ENCODE results near the gene ROBO4.

The ROBO4 gene

DNA sequence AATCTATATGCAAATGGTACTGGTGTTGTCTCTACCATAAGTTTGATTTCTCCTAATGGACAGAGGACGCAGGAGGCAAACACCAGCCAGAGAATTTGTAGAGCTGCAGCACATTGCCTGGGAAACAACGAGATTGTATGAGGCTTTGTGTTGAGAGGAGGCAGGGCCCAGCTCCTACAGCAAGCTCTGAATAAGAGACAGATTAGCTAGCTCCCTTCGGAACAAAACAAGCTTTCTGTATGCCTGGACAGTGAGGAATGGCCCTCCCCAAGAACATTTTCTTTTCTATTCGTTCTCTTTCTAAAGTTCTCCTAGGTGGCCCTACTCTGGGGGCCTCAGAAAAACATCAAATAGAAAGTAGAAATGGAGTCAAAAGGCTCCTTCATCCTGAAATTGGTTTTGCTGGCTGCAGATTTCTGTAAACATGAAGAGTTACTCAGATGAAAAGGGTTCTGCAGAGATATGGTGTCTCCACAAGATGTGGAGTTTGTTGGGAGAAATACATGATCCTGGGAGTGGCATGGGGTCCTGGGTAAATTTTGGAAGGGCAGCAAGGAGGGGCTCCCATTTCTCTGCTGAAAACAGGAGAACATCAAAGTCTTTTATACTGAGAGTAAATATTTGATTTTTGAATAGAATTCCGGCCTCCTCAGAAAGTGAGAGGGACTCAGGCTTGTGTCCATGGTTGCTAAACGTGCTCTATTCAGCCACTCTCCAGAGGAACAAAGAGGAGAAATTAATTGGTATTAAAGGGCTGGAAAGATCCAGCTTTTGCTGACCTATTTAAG lies 45.0 kb upstream of the ROBO4 start:
- H3K4me3 ChIP-seq (replicated peaks; ENCODE audit: low read depth, low read length): no peak overlapping the region
- no peak for DNase-seq (ENCODE audit: extremely low read depth, low read depth)
- TF ChIP-seq, protein P1, sequence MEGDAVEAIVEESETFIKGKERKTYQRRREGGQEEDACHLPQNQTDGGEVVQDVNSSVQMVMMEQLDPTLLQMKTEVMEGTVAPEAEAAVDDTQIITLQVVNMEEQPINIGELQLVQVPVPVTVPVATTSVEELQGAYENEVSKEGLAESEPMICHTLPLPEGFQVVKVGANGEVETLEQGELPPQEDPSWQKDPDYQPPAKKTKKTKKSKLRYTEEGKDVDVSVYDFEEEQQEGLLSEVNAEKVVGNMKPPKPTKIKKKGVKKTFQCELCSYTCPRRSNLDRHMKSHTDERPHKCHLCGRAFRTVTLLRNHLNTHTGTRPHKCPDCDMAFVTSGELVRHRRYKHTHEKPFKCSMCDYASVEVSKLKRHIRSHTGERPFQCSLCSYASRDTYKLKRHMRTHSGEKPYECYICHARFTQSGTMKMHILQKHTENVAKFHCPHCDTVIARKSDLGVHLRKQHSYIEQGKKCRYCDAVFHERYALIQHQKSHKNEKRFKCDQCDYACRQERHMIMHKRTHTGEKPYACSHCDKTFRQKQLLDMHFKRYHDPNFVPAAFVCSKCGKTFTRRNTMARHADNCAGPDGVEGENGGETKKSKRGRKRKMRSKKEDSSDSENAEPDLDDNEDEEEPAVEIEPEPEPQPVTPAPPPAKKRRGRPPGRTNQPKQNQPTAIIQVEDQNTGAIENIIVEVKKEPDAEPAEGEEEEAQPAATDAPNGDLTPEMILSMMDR (IDR thresholded peaks at IDR 0.05; ENCODE audit: low read depth, low read length, missing control alignments): no peak

DNA sequence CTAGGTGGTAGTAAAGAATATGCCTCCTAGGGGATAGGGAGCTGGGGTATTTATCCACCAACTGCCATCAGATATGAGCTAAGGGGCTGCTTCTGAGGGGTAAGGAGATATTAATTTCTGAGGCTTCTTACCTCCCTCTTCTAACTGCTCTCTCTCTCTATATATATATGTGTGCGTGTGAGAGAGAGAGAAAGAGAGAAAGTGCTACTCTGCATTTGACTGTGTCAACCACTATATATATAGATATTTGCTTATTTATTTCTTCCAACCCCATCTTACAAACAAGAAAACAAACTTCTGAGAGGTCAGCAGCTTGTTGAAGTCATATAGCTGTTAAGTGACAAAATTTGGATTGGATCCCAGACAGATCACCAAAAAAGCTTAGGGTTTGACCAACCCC lies 44.0 kb upstream of the ROBO4 start:
- DNase-seq (ENCODE audit: extremely low read depth, low read depth): no peak
- no peak overlapping the region for H3K4me3 ChIP-seq (replicated peaks; ENCODE audit: low read depth, low read length)

DNA sequence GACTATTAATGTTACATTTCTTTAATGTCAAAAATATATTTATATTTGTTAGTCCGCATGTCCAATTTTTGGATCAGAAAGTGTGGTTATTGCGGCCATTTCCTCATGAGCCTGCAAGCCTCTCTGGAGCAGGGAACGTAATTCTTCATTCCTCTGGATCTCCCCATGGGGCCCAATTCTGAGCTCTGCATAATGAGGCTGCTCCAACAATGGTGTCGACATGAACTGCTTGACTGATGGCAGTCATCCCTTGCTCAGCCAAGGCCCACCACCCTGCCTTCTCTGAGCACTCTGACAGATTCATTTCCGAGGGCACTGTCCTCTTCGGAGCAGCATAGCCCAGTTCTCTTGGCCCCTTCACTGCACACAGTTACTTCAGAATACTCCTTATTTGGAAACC lies 41.3 kb upstream of the ROBO4 start:
- TF ChIP-seq, protein P1 (IDR thresholded peaks at IDR 0.05; ENCODE audit: low read depth, low read length, missing control alignments): no peak
- no peak for DNase-seq (ENCODE audit: extremely low read depth, low read depth)
- no peak overlapping the region for H3K4me3 ChIP-seq (replicated peaks; ENCODE audit: low read depth, low read length)

More for the DNA sequence above, 44.0 kb upstream of the ROBO4 start:
- TF ChIP-seq, protein P1 (IDR thresholded peaks at IDR 0.05; ENCODE audit: low read depth, low read length, missing control alignments): no peak

DNA sequence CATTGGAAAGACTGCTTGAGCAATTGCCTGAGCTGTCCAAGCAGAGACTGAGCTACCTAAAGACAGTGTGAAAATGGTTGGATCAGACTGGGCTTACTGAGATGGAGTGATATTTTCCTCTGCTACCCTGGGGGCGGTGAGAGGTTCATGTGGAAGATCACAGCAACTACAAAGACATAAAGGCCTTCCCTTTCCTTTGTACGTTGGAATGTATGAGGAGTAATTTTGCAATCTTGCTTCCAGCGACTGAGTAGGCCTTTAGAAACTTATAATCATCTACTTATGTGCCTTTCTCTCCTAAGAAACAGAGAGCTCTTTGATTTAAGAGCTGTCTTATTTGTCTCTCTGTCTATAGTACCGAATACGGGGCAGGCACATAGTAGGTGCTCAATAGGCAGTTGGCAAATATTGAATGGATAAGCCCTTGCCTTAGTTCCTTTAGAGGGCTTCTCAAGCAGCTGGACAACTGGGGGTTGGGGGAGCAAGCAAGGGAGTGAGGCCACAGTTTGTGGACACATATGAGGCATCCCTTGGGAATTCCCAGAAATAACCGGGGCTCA lies 40.6 kb upstream of the ROBO4 start:
- TF ChIP-seq, protein P1 (IDR thresholded peaks at IDR 0.05; ENCODE audit: low read depth, low read length, missing control alignments): no peak
- H3K4me3 ChIP-seq (replicated peaks; ENCODE audit: low read depth, low read length): no peak overlapping the region
- DNase-seq (ENCODE audit: extremely low read depth, low read depth): no peak

DNA sequence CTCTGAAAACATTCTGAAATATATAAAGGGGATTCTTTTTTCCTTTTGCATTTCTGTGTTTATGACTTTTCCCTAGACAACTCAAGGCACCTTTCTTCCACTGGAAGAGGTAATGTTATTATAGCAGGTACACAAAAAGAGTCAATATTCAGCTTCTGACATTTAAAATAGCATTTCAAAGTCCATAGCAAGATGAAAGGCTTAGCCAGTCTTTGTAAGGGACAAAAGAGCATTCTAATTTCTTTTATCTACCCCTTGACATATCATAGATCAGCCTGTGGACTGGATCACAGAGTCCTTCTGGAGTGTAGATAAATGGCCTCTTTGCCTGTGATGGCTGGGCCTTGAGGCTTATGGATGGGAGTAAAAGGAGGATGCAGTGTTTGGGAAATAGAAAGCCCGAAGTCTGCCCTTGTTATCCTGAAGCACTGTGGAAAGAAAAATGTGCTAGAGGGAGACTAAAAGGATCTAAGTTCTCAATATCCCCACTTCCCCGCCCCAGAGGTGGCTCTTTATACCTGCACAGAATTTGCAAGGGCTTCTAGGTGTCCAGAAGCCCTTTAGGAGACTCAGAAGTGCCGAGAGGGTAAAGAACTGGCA lies 39.8 kb upstream of the ROBO4 start:
- no peak for DNase-seq (ENCODE audit: extremely low read depth, low read depth)
- H3K4me3 ChIP-seq (replicated peaks; ENCODE audit: low read depth, low read length): no peak overlapping the region
- TF ChIP-seq, protein P1 (IDR thresholded peaks at IDR 0.05; ENCODE audit: low read depth, low read length, missing control alignments): no peak

DNA sequence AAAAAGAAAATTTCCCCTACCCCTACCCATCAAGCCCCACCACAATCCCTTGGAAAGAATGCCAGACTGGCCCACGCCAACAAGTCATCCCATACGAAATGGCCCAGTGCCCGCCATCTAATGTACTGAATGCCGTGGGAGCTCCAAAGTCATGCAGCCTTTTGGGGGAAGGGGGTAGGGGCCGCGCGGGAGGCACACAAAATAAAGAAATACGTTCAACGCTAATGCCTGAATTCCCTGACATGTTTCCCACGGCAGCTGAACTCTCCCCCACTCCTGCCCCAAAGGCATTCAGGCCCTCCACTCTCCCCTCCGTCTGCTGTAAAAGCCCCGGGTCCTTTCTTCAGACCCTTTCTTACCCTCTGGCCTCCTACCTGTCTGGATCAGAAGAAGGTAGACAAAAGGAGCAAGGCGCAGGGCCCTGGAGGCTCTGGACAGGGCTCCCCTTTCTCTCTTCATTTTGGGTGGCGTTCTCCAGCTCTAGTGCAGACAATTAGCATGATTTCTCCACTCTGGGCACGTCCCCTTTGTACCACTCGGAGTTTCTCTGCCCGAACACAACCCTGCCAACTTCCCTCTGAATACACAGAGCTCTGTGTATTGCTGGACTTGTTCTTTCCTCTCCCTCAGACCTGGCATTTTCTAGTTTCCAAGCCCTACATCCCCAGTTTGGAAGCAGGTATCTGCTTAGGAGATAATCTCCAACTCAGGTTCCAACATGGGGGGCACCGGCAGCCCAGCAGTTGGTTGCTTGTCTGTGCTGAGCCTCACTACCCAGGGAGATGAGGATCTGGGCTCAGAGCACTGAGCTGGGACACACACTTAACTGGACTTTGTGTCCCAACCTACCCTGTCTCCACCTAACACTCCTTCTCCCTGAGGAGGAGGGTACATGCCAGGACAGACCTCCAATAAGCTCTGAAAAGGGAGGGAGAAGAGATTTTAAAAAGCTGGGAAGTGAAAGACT lies 38.2 kb upstream of the ROBO4 start, which contains the start of gene HEPACAM:
HEPACAM (minus strand) TSS at position 500 of the 967 bp plus-strand sequence; CDS start at position 459, 41 bp downstream.
- DNase-seq (ENCODE audit: extremely low read depth, low read depth): no peak
- no peak within 1 kb of the TSS for H3K4me3 ChIP-seq (replicated peaks; ENCODE audit: low read depth, low read length)
- TF ChIP-seq, protein P1 (IDR thresholded peaks at IDR 0.05; ENCODE audit: low read depth, low read length, missing control alignments): no peak
